Hepatocyte (in vitro differentiated cells): ENCODE data around the gene FOS. TPM values are rescaled to one million over a fixed set of nuclear protein-coding genes. Genes with fewer than 3 reads are reported as not detected.
A peak's percentile ranks its signal among the peaks of the same experiment; 100 is the strongest.

Experiments
- DNase-seq: peaks from one replicate; pipeline ENCODE4 v3.0.0-alpha.2; 2016; ENCODE audit warnings: low spot score
- H2AFZ ChIP-seq: fragments of 200-600 bp; sonication (generic); 2 replicates; pipeline ENCODE4 v1.6.0; 2016; ENCODE audit warnings: antibody characterized with exemption, mild to moderate bottlenecking
- H3K27ac ChIP-seq: fragments of 200-600 bp; sonication (generic); 2 replicates; pipeline ENCODE4 v1.5.1; 2016; ENCODE audit warnings: mild to moderate bottlenecking
- H3K27me3 ChIP-seq: fragments of 200-600 bp; sonication (generic); 2 replicates; pipeline ENCODE4 v1.6.1; 2016
- H3K36me3 ChIP-seq: fragments of 200-600 bp; sonication (generic); replicated peaks from 2 replicates; pipeline ENCODE4 v1.5.1; 2016; ENCODE audit warnings: low read depth; ENCODE audit not compliant: insufficient read depth
- H3K4me1 ChIP-seq: fragments of 200-600 bp; sonication (generic); 2 replicates; pipeline ENCODE4 v1.5.1; 2016; ENCODE audit warnings: mild to moderate bottlenecking, moderate library complexity; ENCODE audit not compliant: insufficient read depth
- H3K4me2 ChIP-seq: fragments of 200-600 bp; sonication (generic); 2 replicates; pipeline ENCODE4 v1.6.0; 2016
- H3K4me3 ChIP-seq: fragments of 200-600 bp; sonication (generic); 2 replicates; pipeline ENCODE4 v1.5.1; 2016; ENCODE audit warnings: mild to moderate bottlenecking
- H3K79me2 ChIP-seq: fragments of 200-600 bp; sonication (generic); 2 replicates; pipeline ENCODE4 v1.6.0; 2017; ENCODE audit warnings: mild to moderate bottlenecking
- H3K9me2 ChIP-seq: fragments of 200-600 bp; sonication (generic); replicated peaks from 2 replicates; pipeline ENCODE4 v1.6.0; 2017; ENCODE audit warnings: mild to moderate bottlenecking; ENCODE audit not compliant: insufficient read depth
- H3K9me3 ChIP-seq: fragments of 200-600 bp; sonication (generic); 2 replicates; pipeline ENCODE4 v1.5.1; 2016; ENCODE audit warnings: low read depth, mild to moderate bottlenecking
- H4K20me1 ChIP-seq: fragments of 200-600 bp; sonication (generic); 2 replicates; pipeline ENCODE4 v1.6.0; 2016; ENCODE audit warnings: mild to moderate bottlenecking; ENCODE audit not compliant: insufficient read depth, poor library complexity, severe bottlenecking
- CTCF ChIP-seq: fragments of 200-600 bp; sonication (generic); IDR thresholded peaks from 2 replicates; pipeline ENCODE4 v1.5.1; 2016; ENCODE audit warnings: antibody characterized with exemption, mild to moderate bottlenecking; ENCODE audit not compliant: poor library complexity
- EZH2 ChIP-seq: fragments of 200-600 bp; sonication (generic); IDR thresholded peaks from 2 replicates; pipeline ENCODE4 v1.6.1; 2016; ENCODE audit warnings: antibody characterized with exemption, mild to moderate bottlenecking, borderline replicate concordance
- EZH2phosphoT487 ChIP-seq: fragments of 200-600 bp; sonication (generic); IDR thresholded peaks from one replicate; pipeline ENCODE4 v1.6.1; 2018; ENCODE audit warnings: antibody characterized with exemption, mild to moderate bottlenecking, low read depth, moderate library complexity; ENCODE audit not compliant: unreplicated experiment, severe bottlenecking
- WGBS: methylation state at CpG from one replicate; pipeline ENCODE4 v1.1.6; 2016; ENCODE audit warnings: low lambda C conversion rate; ENCODE audit errors: missing lambda C conversion rate; 5-methylcytosine and 5-hydroxymethylcytosine counted together
- polyA plus RNA-seq: library from polyadenylated mRNA; unstranded; fragments of >200 nt; fragmentation: Nextera tagmentation; extraction: Ambion mirVana; gene quantifications from 2 replicates; pipeline ENCODE4 v1.2.1, GENCODE V29; 2016
- total RNA-seq: library from RNA; depleted of rRNA; stranded (reverse); fragments of >200 nt; gene quantifications from 2 replicates; pipeline ENCODE4 v1.2.3, GENCODE V29; 2014

Gene FOS
- total and polyA plus RNA-seq, 2 experiments from 2014 or later, result 865 to 935 TPM

GRCh38 chr14:75295061-75295461 is 16.4 kb downstream of the FOS start:
- no peak for TF ChIP-seq EZH2
- no peak for TF ChIP-seq EZH2phosphoT487
- TF ChIP-seq CTCF, result no peak
- peak overlapping the region; percentile 93 for H3K4me2 ChIP-seq
- WGBS, result 3% methylated on average over 8 of the region's 18 CpGs
- H3K9me2 ChIP-seq, result no peaks in the 10 kb centered on the region
- no peaks in the 10 kb centered on the region for H3K36me3 ChIP-seq
- no peaks in the 10 kb centered on the region for H4K20me1 ChIP-seq
- no peaks in the 10 kb centered on the region for H3K27me3 ChIP-seq
- H2AFZ ChIP-seq, result peak overlapping the region; percentile 41
- DNase-seq, result peak; percentile 90
- H3K9me3 ChIP-seq, result no peaks in the 10 kb centered on the region
- H3K79me2 ChIP-seq, result no peaks in the 10 kb centered on the region
- H3K4me3 ChIP-seq, result peak overlapping the region; percentile 44
- peaks cover 26% of the 10 kb centered on the region for H3K4me1 ChIP-seq
- H3K27ac ChIP-seq, result peak overlapping the region; percentile 92

- DNase-seq, result peak; percentile 92
- H3K9me2 ChIP-seq, result no peaks in the 10 kb centered on the region
- no peaks in the 10 kb centered on the region for H3K9me3 ChIP-seq
- no peak overlapping the region for H3K4me3 ChIP-seq
- H3K27me3 ChIP-seq, result no peaks in the 10 kb centered on the region
- no peaks in the 10 kb centered on the region for H3K36me3 ChIP-seq
- H4K20me1 ChIP-seq, result no peaks in the 10 kb centered on the region
- no peaks in the 10 kb centered on the region for H3K79me2 ChIP-seq
- H3K4me1 ChIP-seq, result peaks cover 26% of the 10 kb centered on the region
- 9% methylated on average over 19 of the region's 19 CpGs for WGBS
- H3K27ac ChIP-seq, result peak overlapping the region; percentile 92
- peak overlapping the region; percentile 93 for H3K4me2 ChIP-seq
- TF ChIP-seq EZH2 (no peak), EZH2phosphoT487 (no peak), CTCF (peak; percentile 98)
- H2AFZ ChIP-seq, result peak overlapping the region; percentile 41
Measured at GRCh38 chr14:75295491-75296345, 17.1 kb downstream of the FOS start.

- no peak for DNase-seq
Measured at GRCh38 chr14:75297411-75298040, 18.9 kb downstream of the FOS start.

More at GRCh38 chr14:75297411-75298040, 18.9 kb downstream of the FOS start:
- Histone ChIP-seq H2AFZ (no peak overlapping the region), H3K9me3 (no peaks in the 10 kb centered on the region), H3K4me1 (peaks cover 26% of the 10 kb centered on the region), H3K27ac (no peak overlapping the region), H3K4me2 (no peak overlapping the region), H3K4me3 (no peak overlapping the region), H4K20me1 (no peaks in the 10 kb centered on the region), H3K79me2 (no peaks in the 10 kb centered on the region), H3K9me2 (no peaks in the 10 kb centered on the region), H3K36me3 (no peaks in the 10 kb centered on the region), H3K27me3 (no peaks in the 10 kb centered on the region)
- WGBS, result 91% methylated on average over 10 of the region's 10 CpGs
- no peak for TF ChIP-seq EZH2
- TF ChIP-seq CTCF, result no peak
